Measurements from ENCODE around the gene SGMS1. TPM values are rescaled to one million over a fixed set of nuclear protein-coding genes. Genes with fewer than 3 reads are reported as not detected.

The SGMS1 gene
- total RNA-seq, 4 donors from 2014 or later = 80.8 to 98.9 (median 90.7) TPM

- DNase-seq = no peak
- Histone ChIP-seq H3K36me3 (no peaks in the 10 kb centered on the region), H3K27ac (no peak overlapping the region), H3K4me3 (replicated peaks in 1 of 3) (no peak overlapping the region), H3K27me3 (no peaks in the 10 kb centered on the region), H3K4me1 (peaks cover 9 to 14% of the 10 kb centered on the region in 2 donors), H3K9me3 (no peaks in the 10 kb centered on the region)
- TF ChIP-seq POLR2A (IDR thresholded peaks at IDR 0.05) = no peak
- no peak for TF ChIP-seq CTCF (IDR thresholded peaks at IDR 0.05)
- 89 to 95% methylated on average over 2 of the region's 2 CpGs for WGBS, 2 donors
- intact Hi-C loops (cut with DNase I) = no loop called here
Observed at GRCh38 chr10:50515420-50515819, 108.3 kb downstream of the SGMS1 start.

GRCh38 chr10:50514995-50515394 lies 108.8 kb downstream of the SGMS1 start:
- intact Hi-C loops (cut with DNase I) = no loop called here
- H3K27me3 ChIP-seq = no peaks in the 10 kb centered on the region
- no peak overlapping the region for H3K4me3 ChIP-seq (replicated peaks in 1 of 3)
- no peaks in the 10 kb centered on the region for H3K9me3 ChIP-seq
- no peaks in the 10 kb centered on the region for H3K36me3 ChIP-seq
- no peak overlapping the region for H3K27ac ChIP-seq
- WGBS, 2 donors = 79 to 80% methylated on average over 2 of the region's 2 CpGs
- peaks cover 9 to 12% of the 10 kb centered on the region in 2 donors for H3K4me1 ChIP-seq
- TF ChIP-seq CTCF (IDR thresholded peaks at IDR 0.05) (no peak), POLR2A (IDR thresholded peaks at IDR 0.05) (no peak)
- no peak for DNase-seq

- intact Hi-C loops (cut with DNase I) = no loop called here
- H3K4me3 ChIP-seq (replicated peaks in 1 of 3) = no peak overlapping the region
- no peak for TF ChIP-seq POLR2A (IDR thresholded peaks at IDR 0.05)
- TF ChIP-seq CTCF (IDR thresholded peaks at IDR 0.05) = no peak
- H3K4me1 ChIP-seq = peaks cover 3 to 10% of the 10 kb centered on the region in 2 donors
- no peak overlapping the region for H3K27ac ChIP-seq
- H3K36me3 ChIP-seq = no peaks in the 10 kb centered on the region
- no peaks in the 10 kb centered on the region for H3K9me3 ChIP-seq
- no peaks in the 10 kb centered on the region for H3K27me3 ChIP-seq
- DNase-seq = no peak
- 76 to 78% methylated on average over 5 of the region's 5 CpGs for WGBS, 2 donors
Observed at GRCh38 chr10:50513956-50514355, 109.8 kb downstream of the SGMS1 start.

GRCh38 chr10:50512743-50513416 lies 110.9 kb downstream of the SGMS1 start:
- Histone ChIP-seq H3K4me3 (replicated peaks in 1 of 3) (no peak overlapping the region), H3K9me3 (no peaks in the 10 kb centered on the region), H3K36me3 (no peaks in the 10 kb centered on the region), H3K4me1 (peaks cover 7 to 13% of the 10 kb centered on the region in 2 donors), H3K27ac (no peak overlapping the region), H3K27me3 (no peaks in the 10 kb centered on the region)
- WGBS, 2 donors = 93 to 100% methylated on average over 3 of the region's 3 CpGs
- DNase-seq = no peak
- intact Hi-C loops (cut with DNase I) = no loop called here
- no peak for TF ChIP-seq CTCF (IDR thresholded peaks at IDR 0.05)
- TF ChIP-seq POLR2A (IDR thresholded peaks at IDR 0.05) = no peak

GRCh38 chr10:50512214-50512595 lies 111.6 kb downstream of the SGMS1 start:
- intact Hi-C loops (cut with DNase I) = no loop called here

More at GRCh38 chr10:50512214-50512595, 111.6 kb downstream of the SGMS1 start:
- DNase-seq = no peak
- WGBS, 2 donors = 78 to 85% methylated on average over 1 of the region's 1 CpG
- Histone ChIP-seq H3K4me3 (replicated peaks in 1 of 3) (no peak overlapping the region), H3K27me3 (no peaks in the 10 kb centered on the region), H3K27ac (no peak overlapping the region), H3K4me1 (peaks cover 13 to 20% of the 10 kb centered on the region in 2 donors), H3K36me3 (no peaks in the 10 kb centered on the region), H3K9me3 (no peaks in the 10 kb centered on the region)
- no peak for TF ChIP-seq CTCF (IDR thresholded peaks at IDR 0.05)
- TF ChIP-seq POLR2A (IDR thresholded peaks at IDR 0.05) = no peak
